GM08714 (cell line): ENCODE data around the gene MGAT3.

Experiments
- H3K4me3 ChIP-seq: fragments of 200-500 bp; sonication (Bioruptor generic); 2 replicates; pipeline ENCODE4 v1.5.1; 2014; ENCODE audit warnings: mild to moderate bottlenecking, low read length, inconsistent platforms
- ZNF274 ChIP-seq: IDR thresholded peaks from 2 replicates; pipeline ENCODE4 v1.6.1; 2012; ENCODE audit warnings: mild to moderate bottlenecking, low read depth, low read length

Gene MGAT3

GRCh38 chr22:39450258-39450955, 6.4 kb upstream of the MGAT3 start:
- H3K4me3 ChIP-seq: no peak overlapping the region; the same call in 1 of the 2 replicates
- TF ChIP-seq ZNF274: no peak

- no peak overlapping the region for H3K4me3 ChIP-seq
- no peak for TF ChIP-seq ZNF274
Measured at GRCh38 chr22:39452740-39453040, 4.1 kb upstream of the MGAT3 start.

DNA sequence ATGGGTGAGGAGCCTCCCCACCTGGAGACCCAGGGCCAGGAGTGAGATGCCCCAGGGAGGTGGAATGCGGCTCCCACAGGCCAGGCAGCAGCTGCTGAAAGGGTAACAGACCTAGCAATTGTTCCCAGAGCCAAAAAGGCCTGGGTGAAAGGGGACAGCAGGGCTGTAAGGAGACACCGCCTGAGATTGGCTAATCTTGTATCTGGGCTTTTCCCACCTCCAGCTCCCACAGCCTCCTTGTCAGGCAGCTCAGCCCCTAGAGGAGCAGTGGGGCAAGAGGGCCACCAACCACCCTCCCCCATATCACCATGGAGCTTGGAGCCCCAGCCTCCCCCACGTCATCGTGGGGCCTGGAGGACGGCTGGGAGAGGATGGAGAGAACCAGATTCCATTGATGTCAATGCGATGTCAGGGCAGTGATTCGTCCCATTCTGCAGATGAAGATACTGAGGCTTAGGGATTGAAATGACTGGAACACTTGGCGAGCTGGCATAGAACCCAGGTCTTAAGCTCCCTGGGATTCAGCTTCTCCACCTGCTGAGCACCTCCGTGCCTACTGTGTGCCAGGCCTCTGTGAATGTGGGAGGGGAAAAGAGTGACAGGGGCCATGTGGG, 2.9 kb upstream of the MGAT3 start:
- no peak overlapping the region for H3K4me3 ChIP-seq
- TF ChIP-seq ZNF274: no peak

- no peak for TF ChIP-seq ZNF274
- no peak overlapping the region for H3K4me3 ChIP-seq
Measured at GRCh38 chr22:39454385-39454871, 2.4 kb upstream of the MGAT3 start.

DNA sequence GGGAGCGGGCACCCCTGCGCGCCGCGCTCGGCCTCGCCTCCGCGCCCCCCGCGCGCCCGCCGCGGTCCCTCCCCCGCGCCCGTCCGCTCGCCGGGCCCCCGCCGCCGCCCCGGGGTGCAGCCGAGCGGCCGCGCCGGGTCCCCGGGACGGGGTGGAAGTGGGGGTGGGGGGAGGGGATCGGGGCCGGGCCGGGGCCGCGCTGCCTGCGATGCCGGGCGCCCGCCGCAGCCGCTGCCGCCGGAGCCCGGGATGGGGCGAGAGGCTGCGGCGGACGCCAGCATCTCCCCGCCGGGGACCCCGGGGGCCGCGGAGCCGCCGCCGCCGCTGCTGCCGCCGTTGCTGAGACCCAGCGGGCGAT, 365 bp downstream of the MGAT3 start:
- no peak for TF ChIP-seq ZNF274
- peak overlapping the region; percentile 69; the same call in 1 of the 2 replicates for H3K4me3 ChIP-seq

GRCh38 chr22:39457556-39458443, 988 bp downstream of the MGAT3 start:
- H3K4me3 ChIP-seq: peak overlapping the region; percentile 69
- no peak for TF ChIP-seq ZNF274

DNA sequence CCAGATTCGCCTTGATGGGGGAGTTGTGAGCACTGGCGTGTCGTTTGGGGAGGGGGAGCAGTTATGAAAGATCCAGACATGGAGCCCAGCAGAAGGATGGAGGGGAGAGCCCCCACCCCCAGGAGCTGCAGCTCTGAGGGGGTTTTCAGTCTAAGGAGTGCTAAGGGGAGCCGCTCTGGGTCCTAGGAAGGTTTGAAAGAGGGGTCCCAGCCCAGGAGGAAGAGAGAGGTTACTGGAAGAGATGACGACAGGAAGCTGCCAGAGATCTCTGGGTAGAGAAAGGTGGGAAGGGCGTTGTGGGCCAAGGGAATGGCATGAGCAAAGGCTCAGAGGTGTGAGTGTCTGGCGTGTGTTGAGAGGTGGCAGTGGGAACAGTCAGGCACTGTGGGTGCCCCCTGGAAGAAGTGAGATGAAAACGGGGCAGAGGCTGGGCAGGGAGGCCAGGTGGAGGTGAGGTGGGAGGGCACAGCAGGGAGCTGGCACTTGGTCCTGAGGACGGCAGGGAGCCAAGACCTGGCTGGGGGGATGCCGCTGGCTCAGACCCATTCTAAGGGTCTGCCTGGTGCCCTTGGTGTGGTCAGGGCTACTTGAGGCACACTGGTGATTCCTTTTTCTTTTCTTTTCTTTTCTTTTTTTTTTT, 1.8 kb downstream of the MGAT3 start:
- no peak for TF ChIP-seq ZNF274
- H3K4me3 ChIP-seq: peak overlapping the region; percentile 69

- H3K4me3 ChIP-seq: no peak overlapping the region
- no peak for TF ChIP-seq ZNF274
Measured at GRCh38 chr22:39459681-39460080, 2.9 kb downstream of the MGAT3 start.

DNA sequence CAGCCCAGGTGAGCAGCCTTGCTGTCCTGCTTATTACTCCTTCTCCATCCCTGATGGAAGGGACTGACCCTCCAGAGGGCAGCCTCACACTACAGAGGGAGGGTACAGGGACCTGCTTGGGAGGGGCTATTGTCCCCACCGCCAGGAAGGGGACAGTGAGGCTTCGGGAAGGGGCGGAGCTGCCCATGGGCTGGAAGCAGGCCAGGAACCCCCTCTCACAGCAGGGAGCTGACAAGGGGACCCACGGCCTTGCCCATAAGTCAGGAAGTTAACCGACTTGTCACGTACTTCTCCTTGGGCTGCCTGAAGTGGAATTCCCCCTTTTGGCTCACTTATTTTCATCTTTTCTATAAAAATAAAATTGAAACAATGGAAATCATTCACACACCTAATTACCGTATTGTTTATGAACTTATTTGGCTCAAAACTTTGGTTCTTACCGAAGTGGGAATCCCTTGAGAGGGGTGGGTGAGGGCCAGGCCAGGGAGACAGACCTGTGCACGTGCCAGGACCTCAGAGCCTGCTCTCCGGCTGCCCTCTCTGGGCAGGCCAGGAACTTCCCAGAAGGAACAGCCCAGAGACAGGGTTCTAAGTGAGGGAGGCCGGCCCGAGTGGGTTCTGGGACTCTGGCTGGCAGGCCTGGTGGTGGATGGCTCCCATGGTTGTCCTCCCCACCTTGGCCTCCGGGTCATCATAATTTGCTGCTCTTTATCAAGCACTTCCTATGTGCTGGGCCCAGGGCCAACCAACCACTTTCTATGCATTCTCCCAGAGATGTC, 5.8 kb downstream of the MGAT3 start:
- no peak for TF ChIP-seq ZNF274
- H3K4me3 ChIP-seq: no peak overlapping the region; the same call in 1 of the 2 replicates

DNA sequence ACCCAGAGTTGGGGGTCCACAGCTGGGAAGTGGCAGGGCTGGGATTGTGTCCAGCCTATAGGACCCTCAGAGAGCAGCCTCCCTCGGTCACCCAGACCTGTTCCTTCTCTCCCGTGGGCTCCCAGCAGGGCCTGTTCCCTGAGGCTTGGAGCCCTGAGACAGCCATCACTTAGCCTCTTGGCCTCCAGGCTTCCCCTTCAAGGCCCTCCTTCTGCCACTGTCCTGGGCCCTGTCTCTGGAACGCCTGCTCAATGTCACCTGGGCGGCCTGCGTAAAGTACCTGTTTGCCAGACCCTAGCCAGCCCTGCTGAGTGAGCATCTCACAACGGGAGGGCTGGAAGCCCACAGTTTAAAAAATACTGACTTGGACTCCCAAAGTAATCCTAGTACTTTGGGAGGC, 6.5 kb downstream of the MGAT3 start:
- TF ChIP-seq ZNF274: no peak
- no peak overlapping the region for H3K4me3 ChIP-seq

DNA sequence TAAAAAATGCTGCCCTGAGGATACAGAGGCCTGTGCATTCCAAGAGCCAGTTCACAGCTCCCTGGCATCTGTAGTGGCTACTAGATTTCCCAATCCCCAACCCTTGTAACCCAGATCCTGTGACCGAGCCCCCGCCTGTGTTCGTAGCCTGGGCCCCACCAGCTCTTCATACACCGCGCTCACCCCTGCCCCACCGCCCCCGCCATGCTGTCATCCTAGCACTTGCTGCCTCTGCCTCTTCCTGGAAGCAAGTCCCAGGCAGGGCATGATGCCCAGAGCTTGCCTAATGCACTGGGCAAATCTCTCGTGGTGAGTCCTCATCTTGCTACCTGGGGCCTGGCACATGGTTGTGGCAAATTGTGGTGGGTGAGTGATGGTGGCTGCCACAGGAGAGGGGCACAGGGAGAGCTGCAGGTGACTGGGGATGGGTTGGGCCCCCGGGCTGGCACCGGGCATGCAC, 7.1 kb downstream of the MGAT3 start:
- no peak for TF ChIP-seq ZNF274
- H3K4me3 ChIP-seq: no peak overlapping the region

- no peak overlapping the region for H3K4me3 ChIP-seq
- no peak for TF ChIP-seq ZNF274
Measured at GRCh38 chr22:39466228-39467006, 9.6 kb downstream of the MGAT3 start.

DNA sequence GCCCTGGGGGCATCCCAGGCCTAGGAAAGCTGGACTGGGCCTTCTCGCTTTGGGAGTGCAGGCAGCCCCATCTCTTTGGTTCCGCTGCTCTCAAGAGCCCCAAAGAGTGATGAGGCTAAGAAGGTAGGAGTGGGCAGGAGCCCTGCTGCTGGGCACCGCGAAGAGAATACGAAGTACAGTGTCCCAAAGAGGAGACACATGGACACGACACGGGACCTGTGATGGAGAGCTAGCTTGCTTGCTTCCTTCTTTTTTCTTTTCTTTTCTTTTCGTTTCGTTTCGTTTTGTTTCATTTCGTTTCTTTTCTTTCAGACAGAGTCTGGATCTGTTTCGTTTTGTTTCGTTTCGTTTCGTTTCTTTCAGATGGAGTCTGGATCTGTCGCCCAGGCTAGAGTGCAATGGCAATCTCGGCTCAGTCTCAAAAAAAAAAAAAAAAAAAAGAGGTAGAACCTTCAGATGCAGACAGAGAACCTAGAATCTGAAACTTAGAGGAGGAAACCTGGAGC, 10.6 kb downstream of the MGAT3 start:
- TF ChIP-seq ZNF274: no peak
- H3K4me3 ChIP-seq: no peak overlapping the region
